CD4-positive, alpha-beta T cell treated with Interleukin-6 for 4 hours (primary cell): ENCODE measurements around the gene DYNC1LI2.
"Not testable (repeated sequence)": the region's sequence is repeated elsewhere in the genome, so short reads cannot be mapped to it uniquely, and the experiment has no call there.

Source experiments
- DNase-seq: peaks from one replicate; pipeline ENCODE4 v3.0.0-alpha.2; 2020; ENCODE audit warnings: mixed read lengths

DYNC1LI2 gene

DNA sequence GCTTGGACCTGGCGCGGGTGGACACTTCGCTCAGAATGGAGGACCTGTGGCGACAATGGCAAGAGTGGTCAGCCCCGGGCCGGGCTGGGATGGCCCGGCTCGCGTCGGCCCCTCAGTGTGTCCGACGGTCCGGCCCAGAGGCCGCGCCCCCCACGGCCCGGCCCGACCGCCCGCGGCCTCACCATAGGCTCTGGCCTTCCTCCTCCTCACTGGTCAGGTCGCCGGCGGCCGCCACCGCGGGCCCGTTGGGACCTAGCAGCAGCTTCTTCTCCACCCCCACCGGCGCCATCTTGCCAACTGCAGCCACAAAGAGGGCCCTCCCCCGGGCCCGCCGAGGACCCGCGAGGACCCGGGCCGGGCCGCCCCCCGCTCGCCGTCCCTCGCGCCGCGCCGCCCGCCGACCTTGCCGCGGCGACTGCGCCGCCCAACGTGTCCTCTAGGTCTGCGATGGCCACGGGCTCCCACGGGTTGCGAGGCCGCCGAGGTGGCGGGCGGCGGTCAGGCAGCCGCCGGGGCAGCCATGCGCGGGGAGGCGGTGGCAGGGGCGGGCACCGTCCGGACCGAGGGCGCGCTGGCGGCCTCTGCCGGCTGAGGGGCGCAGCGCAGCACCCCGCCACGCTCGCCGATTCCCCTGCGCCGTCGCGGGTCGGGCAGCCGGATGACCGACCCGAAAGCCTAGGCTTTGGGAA is at the start of gene DYNC1LI2:
DYNC1LI2 (minus strand) TSS at position 307 of the 689 bp plus-strand sequence; CDS start at position 289, 18 bp downstream.
- peak; percentile 82 for DNase-seq

DNA sequence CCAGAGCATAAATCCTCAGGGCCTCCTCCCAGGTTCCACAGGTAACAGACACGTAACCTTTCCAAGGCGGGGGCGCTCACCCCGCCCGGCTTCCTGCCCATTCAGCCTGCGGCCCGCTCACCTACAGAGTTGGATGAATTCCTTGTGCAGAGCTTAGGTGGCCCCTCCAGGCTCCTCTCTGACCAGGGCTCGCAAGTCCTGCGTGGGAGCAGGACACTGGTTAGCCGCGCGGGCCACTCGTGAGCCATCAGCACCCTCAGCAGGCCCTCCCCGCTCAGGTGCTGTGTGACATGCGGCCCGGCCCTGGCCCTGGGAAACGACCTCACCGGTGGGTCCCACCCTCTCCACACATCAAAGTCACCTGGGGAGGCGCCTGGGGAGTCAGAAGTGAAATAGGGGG is 49.4 kb upstream of the DYNC1LI2 start:
- no peak for DNase-seq

DNA sequence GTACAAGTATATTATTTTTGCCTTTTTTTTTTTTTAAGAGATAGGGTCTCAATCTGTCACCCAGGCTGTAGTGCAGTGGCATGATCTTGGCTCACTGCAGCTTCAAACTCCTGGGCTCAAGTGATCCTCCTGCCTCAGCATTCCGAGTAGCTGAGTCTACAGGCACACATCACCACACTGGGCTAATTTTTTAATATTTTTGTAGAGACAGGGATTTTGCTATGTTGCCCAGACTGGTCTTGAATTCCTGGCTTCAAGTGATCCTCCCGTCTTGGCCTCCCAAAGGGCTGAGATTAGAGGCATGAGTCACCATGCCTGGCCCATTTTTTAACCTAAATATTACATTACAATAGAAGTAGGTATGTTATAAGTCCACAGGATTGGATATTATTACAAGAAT is 46.8 kb upstream of the DYNC1LI2 start:
- no peak for DNase-seq

DNA sequence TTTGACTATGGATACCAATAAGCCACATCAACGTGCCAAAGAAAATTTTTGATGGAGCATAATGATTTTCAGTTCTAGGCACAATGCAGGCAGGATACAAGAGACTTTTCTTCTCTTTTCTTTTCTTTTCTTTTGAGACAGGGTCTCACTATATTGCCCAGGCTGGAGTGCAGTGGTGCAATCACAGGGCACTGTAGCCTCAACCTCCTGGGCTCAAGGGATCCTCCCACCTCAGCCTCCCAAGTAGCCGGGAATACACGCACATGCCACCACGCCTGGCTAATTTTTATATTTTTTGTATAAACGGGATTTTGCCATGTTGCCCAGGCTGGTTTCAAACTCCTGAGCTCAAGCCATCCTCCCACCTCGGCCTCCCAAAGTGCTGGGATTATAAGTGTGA is 42.6 kb upstream of the DYNC1LI2 start:
- DNase-seq = not testable (repeated sequence)

DNA sequence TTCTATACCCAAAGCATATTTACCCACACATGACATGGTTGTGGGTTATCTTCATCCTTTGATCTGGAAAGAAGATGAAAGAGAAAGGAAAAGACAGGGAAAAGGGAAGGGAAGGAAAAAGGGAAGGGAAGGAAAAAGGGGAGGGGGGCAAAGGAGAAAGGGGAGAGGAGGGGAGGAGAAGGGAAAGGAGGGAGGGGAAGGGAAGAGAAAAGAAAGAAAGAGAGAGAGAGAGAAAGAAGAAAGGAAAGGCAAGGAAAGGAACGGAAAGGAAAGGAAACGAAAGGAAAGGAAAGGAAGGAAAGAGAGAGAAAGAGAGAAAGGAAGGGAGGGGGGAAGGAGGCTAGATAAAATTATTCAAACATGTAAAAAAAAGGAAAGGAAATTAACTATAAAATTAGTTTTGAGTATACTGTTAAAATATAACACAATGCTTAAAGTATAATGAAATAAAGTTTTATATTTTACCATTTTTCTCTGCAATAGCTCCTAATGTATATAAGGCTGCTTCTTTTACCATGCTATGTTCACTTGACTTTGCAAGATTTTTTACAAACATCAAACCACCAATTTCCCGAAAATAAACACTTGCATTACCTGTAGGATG is 38.8 kb upstream of the DYNC1LI2 start:
- DNase-seq = no peak

DNA sequence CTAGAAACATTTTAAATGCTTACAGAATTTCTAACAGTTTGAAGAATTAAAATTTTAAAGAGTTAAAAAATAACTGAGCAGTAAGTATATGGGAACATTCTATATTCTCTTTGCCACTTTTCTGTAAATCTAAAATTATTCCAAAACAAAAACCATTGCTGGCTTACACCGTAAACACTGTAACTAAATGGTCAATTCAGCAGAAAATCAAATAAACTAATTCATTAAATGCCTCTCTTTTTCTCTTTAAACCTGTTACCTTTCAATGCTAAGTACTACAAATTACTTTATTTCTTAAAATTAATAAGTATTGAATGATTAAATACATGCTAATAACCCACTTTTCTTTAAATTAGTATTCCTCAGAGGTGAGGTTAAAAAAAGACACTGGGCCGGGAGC is 36.0 kb upstream of the DYNC1LI2 start:
- DNase-seq = no peak

DNA sequence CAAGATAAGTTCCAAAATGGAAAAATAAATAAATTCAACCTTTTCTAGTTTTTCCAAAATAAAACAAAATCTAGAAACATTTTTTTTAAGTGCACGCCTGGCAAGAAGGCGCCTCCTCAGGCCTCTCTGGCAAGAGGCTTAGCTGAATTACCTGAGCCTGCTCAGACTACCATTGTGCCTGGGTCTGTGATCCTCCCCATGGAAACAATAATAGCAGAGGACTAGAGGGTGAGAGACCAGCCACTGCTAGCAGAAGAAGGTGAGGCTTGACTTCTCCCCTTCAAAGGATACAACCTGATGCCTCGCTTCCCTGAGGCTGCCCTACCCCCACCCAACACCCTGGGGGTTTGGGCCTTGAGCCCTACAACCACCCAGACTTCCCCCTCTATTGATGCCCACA is 35.1 kb upstream of the DYNC1LI2 start:
- no peak for DNase-seq

DNA sequence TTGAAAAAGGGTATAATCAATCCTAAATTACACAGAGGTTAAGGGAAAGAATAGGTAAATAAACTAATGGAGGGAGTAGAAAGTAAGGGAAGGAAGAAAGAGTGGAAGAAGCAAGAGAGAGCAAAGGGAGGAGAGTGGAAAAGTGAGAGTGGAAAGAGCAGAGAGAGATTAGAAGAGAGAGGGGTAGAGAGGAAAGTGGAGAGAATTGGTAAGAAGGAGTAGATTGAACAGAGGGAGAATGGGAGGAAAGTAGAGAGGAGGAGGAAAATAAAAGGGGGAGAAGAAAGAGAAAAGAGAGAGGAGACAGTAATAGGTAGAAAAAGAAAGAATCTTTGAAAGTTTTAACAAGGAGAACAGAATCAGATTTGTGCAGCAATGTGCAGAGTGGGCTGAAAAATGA is 25.0 kb upstream of the DYNC1LI2 start:
- no peak for DNase-seq

DNA sequence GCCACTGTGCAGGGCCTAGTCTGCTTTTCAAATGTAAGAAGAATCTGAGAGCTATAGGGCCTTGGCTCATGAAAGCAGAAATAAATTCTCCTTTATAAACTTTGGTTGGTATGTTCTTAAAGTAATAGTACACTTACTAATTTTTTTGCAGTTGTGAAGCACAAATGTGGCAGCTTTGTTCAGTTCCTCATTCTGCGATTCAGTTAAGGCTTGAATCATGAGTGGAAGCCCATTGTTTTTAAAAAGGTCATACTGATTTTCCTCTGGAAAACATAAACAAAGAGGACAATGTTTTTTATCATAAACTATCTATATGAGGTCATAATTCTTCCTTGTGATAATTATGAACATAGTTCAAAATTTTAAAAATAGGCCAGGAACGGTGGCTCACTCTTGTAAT is 23.6 kb upstream of the DYNC1LI2 start:
- no peak for DNase-seq

DNA sequence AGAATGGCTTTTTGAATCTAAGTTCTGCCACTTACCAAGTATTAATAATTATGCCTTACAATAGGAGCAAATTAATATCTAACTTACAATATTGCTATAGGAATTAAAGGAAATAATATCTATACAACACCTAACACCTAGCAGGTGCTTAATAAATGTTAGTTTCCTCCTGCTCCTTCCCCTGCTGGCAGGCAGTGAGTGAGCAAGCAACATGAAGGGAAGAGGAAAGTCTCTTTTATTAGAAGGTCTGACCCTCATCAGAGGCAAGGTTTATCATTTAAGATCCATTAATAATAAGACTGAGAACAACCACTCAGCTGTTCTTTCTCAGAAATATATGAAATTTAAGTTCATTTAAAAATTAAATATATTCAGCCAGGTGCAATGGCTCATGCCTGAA is 6.7 kb upstream of the DYNC1LI2 start:
- no peak for DNase-seq

DNA sequence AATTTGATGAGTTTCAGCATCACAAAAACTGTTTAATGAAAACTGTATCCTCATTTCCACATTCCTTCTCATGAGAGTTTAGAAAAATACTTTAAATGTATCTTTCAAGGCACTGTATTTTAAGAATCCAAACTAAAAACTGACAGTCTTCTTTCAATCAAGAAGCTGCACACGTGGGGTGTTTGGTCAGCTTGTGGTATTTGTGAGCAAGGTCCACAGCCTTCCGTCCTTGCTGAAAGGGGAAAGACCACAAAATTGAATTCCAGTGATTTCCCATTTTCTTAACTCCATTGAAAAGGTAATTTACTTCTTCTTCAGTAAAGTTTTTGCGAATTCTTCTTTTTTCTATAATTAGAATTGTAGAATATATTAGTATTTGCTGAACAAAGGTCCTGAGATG is 3.4 kb upstream of the DYNC1LI2 start:
- no peak for DNase-seq

DNA sequence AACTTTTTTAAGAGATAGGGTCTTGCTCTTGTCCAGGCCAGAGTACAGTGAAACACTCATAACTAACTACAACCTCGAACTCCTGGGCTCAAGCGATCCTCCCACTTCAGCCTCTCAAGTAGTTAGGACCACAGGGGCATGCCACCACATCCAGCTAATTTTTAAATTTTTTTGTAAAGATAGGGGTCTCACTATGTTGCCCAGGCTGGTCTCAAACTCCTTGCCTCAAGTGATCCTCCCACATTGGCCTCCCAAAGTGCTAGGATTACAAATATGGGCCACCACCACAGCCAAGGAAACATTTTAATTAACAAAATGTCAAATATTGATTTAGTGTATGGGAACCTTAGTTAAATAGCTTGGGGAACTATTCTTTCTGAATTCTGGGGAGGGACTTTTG is 2.8 kb upstream of the DYNC1LI2 start:
- DNase-seq = no peak

DNA sequence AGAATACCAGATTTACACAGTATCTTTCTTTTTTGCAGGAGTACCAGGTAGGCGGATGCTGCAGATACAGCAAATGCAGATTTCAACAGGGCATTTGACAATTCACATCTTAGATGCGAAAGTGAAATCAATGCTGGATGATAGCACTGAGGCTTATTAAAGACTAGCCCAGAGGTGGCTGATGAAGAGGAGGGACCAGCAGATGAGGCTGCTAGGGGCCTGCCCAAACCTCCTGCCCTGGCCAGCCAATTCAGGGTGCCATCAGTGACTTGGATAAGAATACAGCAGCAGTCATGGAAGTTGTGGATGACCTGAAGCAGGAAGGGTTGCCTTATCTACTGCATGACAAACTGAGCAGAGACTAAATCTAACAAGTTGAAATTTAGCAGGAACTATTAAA is 1.5 kb upstream of the DYNC1LI2 start:
- no peak for DNase-seq

DNA sequence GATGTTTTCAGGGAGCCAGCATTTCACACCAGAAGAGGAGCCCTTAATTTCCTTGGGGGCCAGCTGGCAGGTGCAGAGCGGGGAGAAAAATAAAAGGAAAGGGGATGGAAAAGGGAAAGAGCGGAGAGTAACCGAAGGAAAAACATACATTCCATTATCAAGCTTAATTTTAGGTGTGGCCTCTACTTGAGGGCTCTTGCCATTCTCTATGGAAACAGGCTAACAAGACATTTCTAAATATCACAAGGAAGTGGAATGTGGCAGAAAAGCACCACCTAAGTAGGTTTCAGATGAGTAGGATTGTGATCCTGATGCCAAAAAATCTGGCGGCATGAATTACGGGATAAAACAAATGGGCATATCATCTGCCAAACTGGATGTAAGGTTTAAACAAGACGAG is 970 bp upstream of the DYNC1LI2 start:
- DNase-seq = no peak

DNA sequence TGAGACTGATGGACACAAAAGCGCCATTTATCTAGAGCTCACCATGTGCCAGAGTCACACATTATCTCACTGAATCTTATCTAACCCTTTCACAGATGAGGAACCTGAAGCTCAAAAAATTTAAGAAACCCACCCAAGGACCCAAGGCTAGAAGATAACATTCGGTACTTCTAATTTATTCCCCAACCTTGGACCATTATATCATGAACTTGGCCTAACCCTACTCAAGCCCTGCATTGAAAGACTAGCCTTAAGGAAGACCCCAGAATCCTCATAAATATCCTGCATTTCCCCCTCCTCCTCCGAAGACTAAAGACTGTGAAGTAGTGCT is 548 bp upstream of the DYNC1LI2 start:
- no peak for DNase-seq

DNA sequence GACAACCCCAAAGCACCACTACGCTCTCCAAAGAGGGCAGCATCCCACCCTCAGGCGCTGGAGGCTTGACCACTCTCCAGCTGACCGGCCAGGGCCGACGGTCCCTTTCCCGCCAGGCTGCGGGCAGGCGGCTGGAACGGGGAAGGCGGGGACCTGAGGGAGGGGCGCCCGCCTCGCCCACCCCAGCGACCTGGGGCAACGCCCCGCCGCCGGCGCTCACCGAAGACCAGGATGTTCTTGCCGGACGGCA is 431 bp downstream of the DYNC1LI2 start:
- DNase-seq = peak; percentile 8

DNA sequence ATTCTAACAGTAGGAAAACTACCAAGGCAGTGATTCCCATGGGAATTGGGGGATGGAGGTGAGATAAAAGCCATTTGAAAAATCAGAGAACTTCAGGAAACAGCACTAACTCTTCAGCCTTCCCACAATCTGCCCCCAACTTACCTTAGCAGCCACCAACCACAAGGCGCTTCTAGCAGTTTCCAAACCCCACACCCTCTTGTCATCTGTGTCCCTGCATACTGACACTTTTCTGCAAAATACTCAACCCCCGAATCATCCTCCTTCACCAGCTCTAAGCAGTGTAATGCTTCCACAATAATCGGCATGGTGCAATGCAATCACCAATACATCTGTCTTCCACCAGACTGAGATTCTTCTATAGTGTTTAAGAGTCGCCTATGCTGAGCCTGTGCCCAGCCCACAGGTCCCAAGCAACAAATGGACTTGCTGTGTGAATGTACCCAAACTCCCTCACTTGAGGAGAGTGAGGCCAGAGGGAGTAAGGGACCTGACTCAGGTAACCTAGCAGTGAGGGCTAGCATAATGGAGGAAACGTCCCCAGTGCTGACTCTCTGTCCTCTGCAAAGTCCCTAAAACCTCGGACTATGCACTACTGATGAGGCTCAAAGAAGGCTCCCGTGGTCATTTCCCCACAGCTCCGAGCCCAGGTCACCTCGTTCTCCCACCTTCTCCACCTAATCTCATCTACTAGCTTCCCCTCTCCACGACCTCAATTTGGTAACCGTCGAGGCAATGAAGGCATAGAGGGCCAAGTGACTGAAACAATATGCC is 943 bp downstream of the DYNC1LI2 start:
- no peak for DNase-seq

DNA sequence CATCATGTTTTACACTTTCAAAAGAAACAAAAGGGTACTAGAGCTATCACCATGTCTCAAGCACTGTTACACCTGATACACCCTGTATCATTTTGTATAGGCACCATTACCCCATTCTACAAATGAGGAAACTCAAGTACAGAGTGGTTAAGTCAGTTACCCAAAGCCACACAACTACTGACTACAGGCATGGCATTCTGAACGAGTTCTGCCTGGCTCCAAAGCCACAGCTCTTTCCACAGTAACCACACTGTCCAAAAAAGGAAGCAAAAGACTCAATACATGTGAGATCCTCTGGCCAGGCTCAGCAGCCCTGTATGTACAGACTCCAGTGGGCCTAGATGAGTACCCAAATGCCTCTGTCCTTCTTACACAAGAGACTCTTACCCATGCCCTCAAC is 4.7 kb downstream of the DYNC1LI2 start:
- DNase-seq = no peak

DNA sequence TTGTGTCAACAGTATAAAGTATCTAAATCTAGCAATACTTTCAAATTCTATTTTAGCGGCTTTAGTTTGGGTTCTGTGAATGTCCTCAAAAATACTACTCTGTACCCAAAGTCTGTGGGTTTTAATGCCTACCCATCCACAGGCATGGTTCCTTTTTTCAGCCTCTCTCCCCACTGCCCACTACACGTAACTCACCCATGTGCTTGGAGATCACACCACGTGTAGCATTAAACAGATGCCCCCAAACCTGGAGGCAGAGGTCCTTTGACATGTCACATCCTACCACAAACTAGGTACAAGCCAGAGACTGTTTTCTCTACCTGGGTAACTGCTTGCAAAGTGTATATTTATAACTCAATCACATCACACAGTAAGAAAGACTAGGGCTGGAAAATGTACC is 5.4 kb downstream of the DYNC1LI2 start:
- no peak for DNase-seq

DNA sequence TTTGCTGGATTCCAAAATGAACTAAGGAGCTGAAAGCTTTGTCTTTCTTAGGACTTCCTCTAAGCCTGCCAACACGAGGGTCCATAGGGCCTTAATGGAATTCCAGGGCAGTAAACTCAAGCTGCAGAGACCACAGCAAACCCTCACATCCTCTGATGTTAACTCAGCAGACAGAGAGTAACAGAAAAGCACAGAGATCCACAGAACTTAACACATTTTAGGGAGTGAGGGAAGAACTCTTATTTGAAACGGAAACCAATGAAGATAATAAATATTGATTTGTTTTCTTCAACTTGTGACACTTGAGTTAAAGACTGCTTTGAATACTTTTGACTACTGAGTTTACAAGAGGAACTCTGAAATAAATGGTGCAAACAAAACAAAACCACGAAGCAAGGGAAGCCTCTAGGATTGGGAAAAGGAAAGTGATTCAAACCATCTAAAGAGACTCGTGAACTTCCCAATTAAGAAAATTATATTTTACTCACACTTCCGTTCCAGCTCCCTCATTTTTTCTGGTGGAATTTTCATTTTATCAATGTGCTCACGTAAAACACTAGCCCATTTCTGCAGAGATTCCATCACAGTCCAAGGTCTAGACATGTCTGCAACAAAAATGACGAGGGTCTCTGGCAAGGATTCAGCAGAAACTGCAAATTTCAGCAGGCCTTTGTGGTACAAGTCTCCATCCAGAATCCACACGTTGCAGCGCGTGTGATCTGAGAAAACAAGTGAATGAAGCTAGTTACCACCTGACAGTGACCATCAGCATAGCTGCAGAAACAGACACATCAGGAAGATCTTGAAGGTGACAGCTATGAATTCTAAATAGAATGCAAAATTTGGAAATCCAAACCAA is 9.2 kb downstream of the DYNC1LI2 start:
- no peak for DNase-seq

DNA sequence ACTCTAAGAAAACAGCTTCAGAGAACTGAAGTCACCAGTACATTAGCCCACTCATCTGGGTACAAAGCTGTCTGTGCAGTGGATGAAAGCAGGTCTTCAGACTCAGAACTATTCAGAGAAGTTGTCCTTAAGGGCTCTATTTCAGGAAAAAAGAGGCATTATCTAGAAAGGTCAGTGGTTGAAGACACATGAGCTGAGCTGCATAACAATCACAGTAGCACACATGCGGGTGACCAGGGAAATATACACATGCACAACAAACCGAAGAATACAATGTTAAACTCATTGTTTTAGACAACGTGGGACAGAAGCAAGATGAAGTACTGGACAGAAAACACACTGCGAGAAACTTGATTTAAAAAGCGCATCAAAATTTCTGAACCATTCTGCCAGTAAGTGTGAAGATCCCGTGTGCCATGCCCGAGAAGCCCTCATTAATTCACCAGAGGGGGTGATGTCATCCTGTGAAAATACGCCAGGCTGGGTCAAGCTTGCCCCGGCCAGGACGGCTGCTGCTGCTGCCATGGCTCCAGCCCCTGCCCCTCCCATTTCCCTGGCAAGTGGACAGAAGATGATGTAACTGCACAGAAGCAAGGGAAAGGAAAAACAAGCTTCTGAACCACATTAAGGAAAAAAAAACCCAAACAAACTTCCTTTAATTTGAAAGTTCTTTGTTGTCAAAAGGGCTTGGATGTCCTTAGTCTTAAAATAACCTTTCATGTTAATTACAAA is 10.1 kb downstream of the DYNC1LI2 start:
- no peak for DNase-seq

DNA sequence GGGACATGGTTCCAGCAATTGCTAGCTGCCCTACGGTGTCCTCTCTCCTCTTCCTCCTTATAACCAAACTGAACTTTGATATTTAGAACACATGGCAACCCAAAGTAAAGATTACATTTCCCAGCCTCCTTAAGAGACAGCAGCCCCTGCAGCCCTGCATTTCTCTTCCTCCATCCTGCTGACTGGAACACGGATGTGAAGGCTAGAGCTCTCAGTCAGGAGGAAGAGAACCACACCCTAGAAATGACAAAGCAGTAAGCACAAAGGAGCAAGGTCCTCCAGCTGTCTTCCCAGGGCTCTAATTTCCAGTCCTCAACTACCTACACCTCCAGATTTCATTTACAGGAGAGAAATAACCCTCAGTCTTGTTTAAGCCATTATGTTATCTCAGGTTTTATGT is 10.9 kb downstream of the DYNC1LI2 start:
- DNase-seq = no peak

DNA sequence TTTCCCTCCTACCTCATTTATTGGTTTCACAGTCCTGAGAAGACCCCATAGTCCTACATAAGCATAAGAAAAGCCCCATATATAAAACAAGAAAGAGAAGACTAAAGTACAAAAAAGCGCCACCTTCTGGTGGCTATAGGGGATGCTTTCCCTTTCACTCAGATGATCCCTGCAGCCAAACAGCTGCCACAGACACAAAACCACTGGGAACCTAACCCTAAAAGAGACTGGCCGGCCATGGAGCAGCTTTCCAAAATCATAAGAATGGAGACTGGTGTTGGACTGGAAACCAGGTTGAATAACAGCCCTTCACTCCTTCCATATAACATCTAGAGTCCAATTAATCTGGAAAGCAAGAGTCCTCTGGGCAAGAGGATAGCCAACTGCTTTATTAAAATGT is 11.4 kb downstream of the DYNC1LI2 start:
- peak; percentile 40 for DNase-seq
